ENCODE results near the gene SMPDL3B.
A peak's percentile ranks its signal among the peaks of the same experiment; 100 is the strongest.

SMPDL3B gene, protein sequence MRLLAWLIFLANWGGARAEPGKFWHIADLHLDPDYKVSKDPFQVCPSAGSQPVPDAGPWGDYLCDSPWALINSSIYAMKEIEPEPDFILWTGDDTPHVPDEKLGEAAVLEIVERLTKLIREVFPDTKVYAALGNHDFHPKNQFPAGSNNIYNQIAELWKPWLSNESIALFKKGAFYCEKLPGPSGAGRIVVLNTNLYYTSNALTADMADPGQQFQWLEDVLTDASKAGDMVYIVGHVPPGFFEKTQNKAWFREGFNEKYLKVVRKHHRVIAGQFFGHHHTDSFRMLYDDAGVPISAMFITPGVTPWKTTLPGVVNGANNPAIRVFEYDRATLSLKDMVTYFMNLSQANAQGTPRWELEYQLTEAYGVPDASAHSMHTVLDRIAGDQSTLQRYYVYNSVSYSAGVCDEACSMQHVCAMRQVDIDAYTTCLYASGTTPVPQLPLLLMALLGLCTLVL

DNA sequence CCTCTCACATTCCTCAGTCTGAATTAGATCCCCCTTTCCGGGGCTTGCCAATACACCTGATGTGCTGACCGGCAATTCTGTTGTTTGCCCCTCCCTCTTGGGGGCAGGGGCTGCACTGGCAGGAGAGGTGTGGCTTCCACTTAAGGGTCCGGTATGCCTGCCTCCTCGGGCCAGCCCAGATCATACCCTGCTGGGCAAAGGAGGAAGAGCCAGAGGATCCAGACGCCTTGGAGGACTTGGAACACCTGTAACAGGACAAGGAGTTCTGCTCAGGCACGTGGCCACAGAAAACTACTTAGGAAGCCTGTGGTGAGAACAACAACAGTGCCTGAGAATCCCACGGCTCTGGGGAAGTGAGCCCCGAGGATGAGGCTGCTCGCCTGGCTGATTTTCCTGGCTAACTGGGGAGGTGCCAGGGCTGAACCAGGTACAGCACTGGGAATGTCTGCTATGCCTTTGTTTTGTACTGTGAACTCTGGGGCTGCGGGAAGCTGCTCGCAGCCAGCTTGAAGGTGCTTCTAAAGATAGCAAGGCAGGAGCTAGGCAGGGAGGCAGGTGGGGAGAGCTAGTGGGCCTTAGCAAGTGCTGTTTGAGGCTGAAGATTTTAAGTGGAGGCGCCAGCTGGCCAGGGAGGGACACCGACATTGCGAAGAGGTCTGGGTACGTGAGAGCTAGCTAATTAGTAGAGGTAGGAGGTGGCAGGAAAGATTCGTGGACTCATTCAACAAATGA is at the start of gene SMPDL3B:
TSS of gene SMPDL3B (plus strand) at position 183 of the 732 bp plus-strand sequence. CDS start at position 367, 184 bp downstream.
- DNase-seq (ENCODE audit: low read depth), result no peak

DNA sequence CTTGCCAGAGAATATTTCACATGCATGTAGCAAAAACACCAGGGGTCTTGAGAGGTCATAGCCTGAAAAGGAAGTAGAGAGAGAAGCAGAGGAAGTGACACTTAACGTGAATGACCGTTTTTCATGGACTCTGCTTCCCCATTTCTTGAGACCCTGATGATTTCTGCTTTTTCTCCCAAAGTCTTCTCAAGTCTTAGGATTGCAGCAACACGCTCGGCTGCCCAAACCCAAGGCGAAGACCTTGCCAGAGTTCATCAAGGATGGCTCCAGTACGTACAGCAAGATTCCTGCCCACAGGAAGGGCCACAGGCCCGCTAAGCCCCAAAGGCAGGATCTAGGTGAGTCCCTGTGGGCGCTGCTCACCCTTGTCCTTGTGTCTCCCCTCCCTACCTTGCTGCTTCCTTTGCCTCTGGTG is 49.7 kb upstream of the SMPDL3B start:
- no peak for DNase-seq (ENCODE audit: low read depth)

DNA sequence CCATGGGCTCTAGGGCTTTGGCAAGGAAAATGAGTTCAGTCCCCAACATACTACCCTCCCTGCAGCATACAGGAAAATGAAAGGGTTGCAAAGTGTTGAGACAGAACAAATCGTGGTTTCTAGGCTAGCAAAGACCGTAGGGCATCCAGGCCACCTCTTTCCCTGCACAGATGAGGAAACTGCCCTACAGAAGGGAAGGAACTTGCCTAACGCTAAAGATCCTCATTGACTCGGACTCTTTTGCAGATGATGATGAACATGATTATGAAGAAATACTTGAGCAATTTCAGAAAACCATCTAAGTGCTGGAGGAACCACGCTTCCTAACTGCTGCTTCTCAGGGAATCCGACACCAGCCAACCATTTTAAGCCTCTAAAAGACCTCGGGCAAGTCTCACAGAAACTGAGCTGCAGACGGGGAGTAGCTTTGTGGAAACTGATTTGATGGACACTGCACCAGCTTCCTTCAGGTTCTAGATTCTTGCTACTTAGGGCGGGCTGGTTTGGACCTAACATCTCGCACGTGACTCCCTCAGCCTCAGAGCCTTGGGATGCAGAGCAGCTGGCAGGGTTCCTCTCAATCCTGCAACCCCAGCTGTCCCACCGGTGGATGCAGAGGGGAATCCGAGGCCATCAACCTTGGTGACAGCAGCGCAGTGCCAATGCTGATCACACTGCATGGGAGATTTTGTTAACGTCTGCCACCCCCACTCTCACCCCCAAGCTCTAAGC is 49.0 kb upstream of the SMPDL3B start:
- no peak for DNase-seq (ENCODE audit: low read depth)

DNA sequence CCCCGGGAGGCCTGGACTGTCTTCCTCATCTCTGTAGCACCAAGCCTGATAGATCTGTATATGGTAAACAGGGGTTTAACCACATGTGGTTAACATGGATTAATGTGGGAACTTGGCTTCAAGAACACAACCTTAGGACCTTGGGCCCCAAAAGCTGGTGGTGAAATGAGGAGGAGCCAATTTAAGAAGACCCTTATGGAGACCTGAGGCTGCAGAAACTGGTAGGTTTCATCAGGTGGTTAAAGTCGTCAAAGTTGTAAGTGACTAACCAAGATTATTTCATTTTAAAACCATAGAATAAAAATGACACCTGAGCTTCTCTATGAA is 48.5 kb upstream of the SMPDL3B start:
- no peak for DNase-seq (ENCODE audit: low read depth)

DNA sequence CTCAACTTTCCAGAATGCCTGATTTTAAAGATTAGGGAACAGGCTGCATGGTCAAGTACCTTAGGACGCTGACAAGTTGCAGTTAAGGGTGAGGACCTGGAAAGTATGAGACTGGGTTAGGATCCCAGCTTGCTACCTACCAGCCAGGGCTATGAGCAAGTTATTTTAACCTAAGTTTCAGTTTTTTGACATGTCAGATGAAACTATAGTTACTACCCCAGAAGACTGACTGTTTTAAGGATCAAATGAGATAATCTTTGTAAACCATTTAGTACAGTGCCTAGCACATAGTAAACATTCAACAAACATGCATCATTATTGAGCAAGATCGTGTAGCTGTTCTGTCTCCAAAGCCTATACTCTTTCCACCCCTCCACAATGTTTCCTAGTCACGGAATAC is 48.1 kb upstream of the SMPDL3B start:
- no peak for DNase-seq (ENCODE audit: low read depth)

DNA sequence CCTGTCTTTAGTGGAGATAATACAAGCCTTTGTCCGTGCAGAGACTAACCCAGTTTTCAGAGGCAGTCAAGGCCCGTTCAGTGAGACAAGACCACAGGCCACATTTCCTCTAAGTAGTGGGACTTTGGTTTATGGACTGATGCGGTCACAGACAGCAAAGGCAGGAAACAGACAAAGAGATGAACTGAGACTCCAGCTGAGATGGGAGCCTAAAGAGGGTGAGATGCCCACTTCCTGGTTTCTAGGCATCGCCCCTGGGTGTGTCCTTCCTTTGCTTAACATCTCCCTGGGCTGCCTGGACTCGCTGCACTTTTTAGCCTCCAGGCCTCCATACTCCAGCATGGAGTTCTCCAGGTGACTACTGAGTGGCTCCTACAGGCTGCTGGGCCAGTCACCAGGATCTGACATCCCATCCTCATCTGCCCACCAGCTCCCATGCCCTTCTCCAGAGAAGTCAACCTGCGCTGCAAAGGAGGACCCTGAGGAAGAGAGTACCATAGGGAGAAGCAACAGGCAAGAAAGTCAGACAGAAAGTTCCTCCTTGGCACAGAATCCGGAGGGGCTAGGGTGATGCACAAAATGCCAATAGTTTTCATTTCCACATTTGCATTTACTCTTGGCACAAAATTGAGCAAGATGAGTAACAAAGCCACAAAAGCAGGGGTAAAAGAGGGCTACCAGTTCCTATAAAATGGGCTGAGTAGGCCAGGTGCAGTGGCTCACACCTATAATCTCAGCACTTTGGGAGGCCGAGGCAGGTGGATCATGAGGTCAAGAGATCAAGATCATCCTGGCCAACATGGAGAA is 47.4 kb upstream of the SMPDL3B start:
- DNase-seq (ENCODE audit: low read depth), result peak; percentile 11

DNA sequence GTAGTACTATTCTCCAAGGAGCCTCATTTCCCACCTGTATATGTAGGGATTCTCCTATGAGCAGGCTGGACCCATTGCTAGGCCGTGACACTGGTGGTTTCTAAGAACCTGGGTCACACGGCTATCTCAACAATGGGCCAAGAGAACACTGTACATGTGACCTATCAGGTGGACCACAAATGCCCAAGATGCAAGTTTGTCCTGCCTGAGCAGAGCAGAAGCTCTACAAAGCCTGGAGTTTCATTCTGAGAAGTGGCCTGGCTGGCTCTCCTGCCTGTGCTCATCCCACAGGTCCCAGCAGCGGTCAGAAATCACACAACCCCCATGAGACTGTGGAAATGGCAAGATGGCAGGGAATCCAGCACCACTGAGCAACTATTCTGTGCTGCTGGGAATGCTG is 45.3 kb upstream of the SMPDL3B start:
- DNase-seq (ENCODE audit: low read depth), result no peak

DNA sequence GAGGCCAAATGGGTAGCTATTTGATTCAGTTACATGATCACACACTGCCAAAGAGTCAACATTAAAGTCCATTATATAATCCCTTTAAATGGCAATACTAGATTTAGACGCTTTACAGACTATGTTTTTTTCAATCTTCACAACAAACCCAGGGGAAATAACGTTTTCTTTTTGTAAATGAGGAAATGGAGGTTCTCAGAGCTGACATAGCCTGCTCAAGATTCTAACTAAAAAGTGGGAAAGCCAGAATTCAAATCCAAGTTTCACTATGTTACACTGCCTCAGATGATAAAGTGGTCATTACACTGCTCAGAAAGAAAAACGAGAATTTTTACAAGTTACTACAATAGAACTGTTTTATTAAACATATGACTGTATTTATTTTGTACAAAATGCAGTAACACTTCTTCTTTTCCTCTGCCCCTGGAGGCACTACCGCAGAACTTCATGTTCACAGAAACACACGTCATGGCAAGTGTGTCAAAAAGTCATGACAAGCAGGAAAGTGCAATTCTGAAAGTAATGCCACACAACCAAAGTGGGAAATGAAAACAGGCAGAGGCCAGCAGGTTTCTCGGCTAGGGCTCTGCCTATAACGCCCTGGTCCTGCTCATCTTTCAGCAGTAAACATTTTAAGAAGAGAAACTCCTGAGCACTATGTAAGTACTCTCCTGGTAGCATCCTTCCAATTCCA is 43.5 kb upstream of the SMPDL3B start:
- DNase-seq (ENCODE audit: low read depth), result no peak

DNA sequence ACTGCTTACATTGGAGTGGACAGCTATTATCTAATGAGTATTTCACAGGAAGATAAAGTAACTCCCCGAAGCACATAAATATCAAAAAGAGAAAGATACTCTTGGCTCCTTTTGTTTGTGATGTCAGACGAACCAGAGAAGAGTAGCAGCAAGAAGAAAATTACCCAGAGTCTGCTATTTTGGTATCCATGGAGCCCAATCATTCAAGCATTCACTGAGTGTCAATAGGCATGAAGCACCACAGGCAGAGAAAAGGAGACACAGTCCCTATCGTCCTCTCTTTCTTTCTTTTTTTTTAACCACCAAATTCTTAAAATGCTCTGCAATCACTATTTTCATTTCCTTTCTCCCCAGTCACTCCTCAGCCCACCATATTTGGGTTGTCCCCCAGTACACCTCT is 40.3 kb upstream of the SMPDL3B start:
- DNase-seq (ENCODE audit: low read depth), result no peak

DNA sequence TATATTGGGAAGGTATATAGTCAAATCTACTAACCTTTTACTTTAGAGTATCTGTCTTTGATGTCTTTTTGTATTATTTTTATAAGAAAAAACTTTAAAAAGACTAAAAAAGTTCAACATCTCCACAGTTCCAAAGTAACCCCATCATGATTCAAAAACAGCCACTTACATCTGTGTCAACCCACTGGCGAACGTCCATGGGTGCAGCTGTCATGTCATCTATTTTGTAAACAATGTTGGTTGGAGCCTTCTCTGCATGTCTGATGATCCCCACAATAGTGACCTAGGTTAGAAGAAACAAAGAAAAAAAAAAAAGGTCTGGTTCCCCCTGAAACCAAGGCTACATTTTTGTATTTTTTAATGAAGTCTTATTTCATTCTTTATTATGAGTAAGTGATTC is 28.0 kb upstream of the SMPDL3B start:
- no peak for DNase-seq (ENCODE audit: low read depth)

DNA sequence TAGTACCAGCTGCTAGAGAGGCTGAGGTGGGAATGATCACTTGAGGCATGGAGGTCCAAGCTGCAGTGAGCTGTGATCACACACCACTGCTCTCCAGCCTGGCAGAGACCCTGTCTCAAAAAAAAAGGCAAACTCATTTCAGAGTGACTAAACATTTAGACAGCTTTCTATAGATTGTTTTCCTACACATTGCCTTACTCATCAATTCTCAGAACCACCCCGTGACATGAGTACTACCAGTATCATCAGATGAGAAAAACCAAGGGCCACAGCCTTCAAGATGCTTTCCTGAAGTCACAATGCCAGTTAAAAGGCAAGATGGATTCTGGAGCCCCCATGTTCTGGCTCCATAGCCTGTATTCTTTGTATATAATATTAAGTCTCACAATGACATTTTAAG is 22.4 kb upstream of the SMPDL3B start:
- no peak for DNase-seq (ENCODE audit: low read depth)

DNA sequence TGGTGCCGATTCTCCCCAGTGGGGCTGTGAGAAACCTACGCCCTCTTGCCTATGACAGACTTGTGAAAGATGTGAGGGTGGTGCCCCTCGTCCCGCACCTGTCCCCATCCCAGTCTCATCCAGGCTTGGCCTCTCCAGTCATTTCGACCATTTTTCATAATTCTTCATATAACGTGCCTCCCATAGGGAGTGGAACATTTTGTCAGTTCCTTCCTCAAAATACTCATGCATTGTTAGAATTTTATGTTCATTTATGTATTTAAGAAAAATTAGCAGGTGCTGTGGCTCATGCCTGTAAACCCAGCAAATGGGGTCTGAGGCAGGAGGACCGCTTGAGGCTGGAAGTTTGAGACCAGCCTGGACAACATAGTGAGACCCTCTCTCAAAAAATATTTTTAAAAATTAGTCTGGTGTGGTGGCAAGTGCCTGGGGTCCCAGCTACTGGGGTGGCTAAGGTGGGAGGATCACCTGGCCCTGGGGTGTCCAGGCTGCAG is 19.7 kb upstream of the SMPDL3B start:
- DNase-seq (ENCODE audit: low read depth), result no peak

DNA sequence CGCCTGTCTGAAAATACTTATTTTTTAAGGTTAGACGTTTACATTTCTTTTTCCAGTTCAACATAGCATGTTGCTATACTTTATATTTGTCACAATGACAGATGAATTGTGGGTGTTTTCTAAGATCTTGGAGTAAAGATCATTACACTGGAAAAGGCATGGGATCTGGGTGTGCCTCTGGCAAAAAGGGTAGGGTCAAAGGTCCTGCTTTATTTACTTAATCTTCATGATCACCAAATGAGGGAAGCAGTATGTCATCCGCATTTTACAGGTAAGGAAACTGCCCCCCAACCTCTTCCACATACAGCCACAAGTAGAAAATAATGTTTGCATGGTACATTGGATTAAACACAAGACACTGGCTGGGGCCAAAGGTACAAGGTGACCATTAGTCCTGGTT is 12.5 kb upstream of the SMPDL3B start:
- DNase-seq (ENCODE audit: low read depth), result no peak

DNA sequence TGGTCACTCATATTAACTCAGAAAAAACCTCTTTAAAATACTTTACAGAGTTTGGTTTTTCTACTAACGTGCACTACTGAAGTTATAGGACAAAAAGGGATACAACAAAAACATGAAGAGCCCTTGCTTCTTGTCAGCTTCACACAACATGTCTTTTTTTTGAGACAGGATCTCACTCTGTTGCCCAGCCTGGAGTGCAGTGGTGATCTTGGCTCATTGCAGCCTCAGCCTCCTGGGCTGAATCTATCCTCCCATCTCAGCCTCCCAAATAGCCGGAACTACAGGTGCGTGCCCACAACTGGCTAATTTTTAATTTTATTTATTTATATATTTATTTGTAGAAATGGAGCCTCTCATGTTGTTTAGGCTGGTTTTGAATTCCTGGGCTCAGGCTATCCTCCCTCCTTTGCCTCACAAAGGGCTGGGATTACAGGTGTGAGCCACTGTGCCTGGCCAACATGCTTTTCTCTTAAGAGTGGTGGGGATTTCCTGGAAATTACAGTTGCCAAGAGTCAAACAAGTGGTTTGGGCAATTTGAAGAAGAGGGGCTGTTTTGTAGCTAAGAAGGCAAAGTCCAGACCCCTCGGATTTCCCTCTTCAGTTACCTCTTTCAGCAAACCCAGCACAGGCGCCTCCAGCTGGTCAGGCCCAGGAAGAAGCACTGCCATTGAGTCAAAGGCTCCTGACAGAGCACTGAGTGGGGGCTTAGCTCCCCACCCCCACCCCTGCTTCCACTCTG is 6.4 kb upstream of the SMPDL3B start:
- DNase-seq (ENCODE audit: low read depth), result no peak

DNA sequence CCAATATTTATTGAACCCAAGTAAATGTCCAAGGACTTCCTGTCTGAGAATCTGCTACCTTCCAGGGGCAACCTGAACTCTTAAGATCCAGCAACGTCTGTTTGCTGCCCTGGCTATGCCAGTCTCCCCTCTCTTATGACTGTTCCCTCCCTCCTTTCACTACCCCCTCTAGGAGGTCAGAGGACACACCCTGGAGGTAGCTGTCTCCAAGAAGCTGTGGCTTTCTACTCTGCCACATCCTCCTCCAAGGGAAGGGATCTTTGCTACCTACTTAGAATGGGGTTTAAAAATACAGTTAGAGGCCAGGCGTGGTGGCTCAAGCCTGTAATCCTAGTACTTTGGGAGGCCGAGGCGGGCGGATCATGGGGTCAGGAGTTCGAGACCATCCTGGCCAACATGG is 3.6 kb upstream of the SMPDL3B start:
- DNase-seq (ENCODE audit: low read depth), result no peak

DNA sequence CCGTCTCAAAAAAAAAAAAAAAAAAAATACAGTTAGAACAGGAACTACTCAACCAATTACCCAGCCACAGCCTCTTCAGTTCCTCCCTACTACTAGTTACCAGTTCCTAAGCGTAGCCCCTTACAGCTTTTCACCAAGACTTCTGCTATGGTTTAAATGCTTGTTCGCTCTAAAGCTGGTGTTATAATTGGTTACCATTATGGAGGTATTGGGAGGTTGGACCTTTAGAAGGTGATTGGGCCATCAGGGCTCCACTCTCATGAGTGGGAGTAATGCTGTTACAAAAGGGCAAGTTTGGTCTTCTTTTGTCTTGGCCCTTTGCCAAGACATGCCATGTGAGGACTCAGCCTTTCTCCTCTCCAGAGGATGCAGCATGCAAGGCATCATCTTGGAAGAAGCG is 3.0 kb upstream of the SMPDL3B start:
- DNase-seq (ENCODE audit: low read depth), result no peak

DNA sequence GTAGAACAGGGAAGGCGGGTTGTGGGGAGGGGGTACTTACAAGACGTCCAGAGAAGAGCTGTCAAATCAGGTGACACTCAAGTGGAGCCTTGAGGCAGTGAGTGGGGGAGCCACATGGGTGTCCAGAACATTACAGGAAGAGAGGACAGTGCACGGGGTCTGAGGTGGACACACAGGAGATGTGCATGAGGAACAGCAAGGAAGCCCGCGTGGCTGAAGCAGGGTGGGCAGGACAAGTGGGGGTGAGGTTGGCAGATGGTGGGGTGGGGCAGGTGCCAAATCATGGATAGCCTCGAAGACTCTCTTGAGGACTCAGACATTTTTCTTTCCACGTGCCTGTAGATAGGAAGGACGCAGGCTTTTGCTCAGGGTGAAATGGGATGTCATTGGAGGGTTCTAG is 921 bp downstream of the SMPDL3B start:
- DNase-seq (ENCODE audit: low read depth), result no peak

DNA sequence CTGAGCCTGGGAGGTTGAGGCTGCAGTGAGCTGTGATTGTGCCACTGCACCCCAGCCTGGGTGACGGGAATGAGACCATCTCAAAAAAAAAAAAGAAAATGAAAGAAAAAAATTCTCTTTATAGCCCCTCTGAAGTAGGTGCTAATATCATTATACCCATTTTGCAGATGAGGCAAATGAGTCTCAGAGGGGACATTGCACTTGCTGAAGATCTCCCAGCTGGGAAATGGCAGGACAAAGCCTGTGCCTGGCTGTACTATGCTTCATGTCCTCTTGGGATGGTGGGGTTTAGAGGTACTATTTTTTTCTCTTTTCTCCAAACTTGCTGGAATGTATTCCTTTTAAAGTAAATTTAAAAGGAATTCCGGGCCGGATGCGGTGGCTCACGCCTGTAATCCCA is 1.6 kb downstream of the SMPDL3B start:
- DNase-seq (ENCODE audit: low read depth), result no peak

DNA sequence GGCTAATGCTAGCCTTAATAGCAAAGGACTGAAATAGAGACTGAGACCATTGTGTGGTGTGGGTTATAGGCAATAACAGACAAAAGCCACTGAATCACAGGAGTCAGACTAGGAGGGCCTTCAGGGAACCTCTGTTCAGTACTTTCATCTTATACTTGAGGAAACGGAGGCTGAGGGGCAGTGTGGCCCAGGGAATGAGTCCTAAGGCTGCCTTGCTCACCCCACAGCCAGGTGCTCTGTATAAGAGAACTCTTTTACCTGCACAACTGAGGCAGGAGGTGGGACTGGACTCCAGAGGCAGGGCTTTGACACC is 2.7 kb downstream of the SMPDL3B start:
- DNase-seq (ENCODE audit: low read depth), result no peak

DNA sequence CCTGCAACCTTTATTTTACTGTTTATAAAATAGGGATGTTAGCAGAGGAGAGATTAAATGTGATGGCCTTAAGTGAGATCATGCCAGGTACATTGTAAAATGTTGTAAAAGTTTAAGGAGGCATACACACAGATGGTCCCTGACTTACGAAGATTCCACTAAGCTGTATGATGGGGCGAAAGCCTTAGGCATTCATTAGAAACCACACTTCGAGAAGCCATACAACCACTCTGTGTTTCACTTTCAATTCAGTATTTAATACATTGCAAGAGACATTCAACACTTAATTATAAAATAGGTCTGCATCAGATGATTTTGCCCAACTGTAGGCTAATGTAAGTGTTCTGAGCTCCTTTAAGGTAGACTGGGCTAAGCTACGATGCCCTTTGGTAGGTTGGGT is 3.7 kb downstream of the SMPDL3B start:
- DNase-seq (ENCODE audit: low read depth), result no peak

DNA sequence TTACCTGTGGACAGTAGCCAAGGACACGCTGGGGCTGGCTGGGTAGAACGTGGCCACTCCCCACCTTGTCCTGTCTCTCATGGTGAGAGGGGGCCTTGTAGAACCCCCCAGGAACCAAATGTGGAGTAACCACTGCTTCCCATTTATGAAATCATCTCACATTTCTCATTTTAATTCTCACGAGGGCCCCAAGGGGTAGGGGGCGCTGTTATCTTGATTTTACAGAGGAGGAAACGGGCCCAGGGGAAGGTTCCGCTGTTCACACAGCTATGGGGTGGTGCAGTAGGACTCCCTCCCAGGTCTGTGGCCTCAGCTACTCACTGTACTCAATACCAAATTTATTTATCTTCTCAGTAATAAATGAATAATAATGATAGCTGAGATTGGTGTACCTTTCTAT is 5.5 kb downstream of the SMPDL3B start:
- peak; percentile 51 for DNase-seq (ENCODE audit: low read depth)
